NCI-H146 (cell line): ENCODE measurements around the gene HSPB8.
A peak's percentile ranks its signal among the peaks of the same experiment; 100 is the strongest.

Experiments
- DNase-seq: peaks from one replicate; lab custom pipeline; 2025; lab: John Stamatoyannopoulos, UW

HSPB8 gene, protein sequence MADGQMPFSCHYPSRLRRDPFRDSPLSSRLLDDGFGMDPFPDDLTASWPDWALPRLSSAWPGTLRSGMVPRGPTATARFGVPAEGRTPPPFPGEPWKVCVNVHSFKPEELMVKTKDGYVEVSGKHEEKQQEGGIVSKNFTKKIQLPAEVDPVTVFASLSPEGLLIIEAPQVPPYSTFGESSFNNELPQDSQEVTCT

GRCh38 chr12:119178544-119179334 is at the start of gene HSPB8:
TSS of gene HSPB8 (plus strand) at chr12:119178931. CDS start at chr12:119179313, 382 bp downstream.
- DNase-seq, result peak; percentile 77

GRCh38 chr12:119129827-119130434 is 48.8 kb upstream of the HSPB8 start:
- DNase-seq, result no peak

- DNase-seq, result no peak
Observed at GRCh38 chr12:119130523-119130922, 48.2 kb upstream of the HSPB8 start.

GRCh38 chr12:119134284-119135072 is 44.3 kb upstream of the HSPB8 start:
- DNase-seq, result no peak

GRCh38 chr12:119136811-119137410 is 41.8 kb upstream of the HSPB8 start:
- no peak for DNase-seq

DNA sequence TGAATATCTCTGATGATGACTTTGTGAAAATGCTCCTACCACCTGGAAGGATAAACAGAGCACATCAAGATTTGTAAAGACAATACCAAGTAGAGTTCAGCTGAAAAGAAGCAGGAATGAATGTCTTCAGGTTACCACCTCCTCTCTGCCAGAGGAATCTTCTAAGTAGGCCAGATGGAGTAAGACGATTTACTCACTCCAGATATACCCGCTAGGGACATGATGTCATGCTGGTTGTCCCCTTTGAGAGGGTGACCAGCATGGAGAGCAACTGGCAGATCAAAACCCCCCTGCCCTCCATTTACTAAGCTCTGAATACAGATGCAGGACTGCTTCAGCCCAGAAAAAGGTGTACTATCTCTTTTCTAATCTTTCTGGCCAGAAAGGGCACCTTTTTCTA is 39.3 kb upstream of the HSPB8 start:
- DNase-seq, result no peak

- DNase-seq, result no peak
Observed at GRCh38 chr12:119145367-119145766, 33.4 kb upstream of the HSPB8 start.

GRCh38 chr12:119147847-119148448 is 30.8 kb upstream of the HSPB8 start:
- no peak for DNase-seq

DNA sequence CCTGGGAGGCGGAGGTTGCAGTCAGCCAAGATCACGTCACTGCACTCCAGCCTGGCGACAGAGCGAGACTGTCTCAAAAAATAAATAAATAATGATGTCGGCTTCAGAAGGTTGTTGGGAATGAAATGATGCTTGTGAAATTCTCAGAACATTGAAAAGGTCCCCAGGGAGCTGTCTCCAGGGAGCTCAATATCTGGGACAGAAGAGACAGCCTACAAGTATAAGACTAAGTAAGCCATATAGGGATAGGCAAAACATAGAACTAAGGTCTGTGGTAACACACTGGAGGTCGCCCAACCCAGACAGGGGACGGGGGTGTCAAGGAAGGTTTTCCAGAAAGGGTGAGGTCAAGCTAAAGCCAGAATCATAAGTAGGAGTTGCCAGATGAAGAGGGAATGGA is 29.5 kb upstream of the HSPB8 start:
- no peak for DNase-seq

DNA sequence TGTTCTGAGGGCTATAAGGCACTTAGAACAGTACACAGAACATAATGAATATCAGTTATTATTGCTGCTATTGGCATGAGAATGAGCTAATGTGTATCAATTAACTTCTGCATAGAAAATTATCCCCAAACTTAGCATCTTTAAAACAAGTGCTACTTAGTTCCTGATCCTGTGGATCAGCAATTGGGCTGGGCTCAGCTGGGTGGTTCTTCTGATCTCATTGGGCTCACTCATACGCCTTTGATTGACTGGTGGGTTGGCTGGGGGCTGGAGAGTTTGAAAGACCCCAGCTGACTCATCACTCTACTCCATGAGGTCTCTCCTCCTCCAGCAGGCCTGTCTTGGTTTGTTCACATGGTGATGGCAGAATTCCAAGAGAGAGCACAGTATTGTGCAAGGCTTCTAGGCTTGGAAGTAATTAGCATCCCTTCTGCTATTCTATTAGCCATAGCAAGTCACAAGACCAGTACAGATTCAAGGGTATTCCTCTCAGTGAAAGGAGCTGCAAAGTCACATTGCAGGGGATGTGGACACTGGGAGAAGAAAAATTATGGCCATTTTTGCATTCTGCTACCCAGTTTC is 27.2 kb upstream of the HSPB8 start:
- no peak for DNase-seq

- no peak for DNase-seq
Observed at GRCh38 chr12:119153477-119154434, 25.0 kb upstream of the HSPB8 start.

DNA sequence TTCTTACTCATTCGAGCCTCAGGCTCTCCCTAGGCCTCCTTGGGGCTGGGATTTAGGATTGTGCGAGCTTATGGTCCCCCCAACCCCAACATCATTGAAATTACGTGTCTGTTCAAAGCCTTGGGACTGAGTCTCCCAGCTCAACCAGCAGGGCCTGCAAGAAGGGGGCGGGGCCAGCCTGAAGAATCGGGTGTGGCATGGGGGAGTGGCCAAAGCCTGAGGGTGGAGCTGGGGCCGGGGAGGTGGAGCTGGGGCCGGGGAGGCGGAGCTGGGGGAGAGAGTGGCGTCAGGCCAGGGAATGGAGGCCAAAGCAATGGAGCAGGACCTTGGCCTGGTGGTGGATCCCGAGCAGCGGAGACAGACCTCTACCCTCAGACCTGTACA is 24.3 kb upstream of the HSPB8 start:
- DNase-seq, result no peak

DNA sequence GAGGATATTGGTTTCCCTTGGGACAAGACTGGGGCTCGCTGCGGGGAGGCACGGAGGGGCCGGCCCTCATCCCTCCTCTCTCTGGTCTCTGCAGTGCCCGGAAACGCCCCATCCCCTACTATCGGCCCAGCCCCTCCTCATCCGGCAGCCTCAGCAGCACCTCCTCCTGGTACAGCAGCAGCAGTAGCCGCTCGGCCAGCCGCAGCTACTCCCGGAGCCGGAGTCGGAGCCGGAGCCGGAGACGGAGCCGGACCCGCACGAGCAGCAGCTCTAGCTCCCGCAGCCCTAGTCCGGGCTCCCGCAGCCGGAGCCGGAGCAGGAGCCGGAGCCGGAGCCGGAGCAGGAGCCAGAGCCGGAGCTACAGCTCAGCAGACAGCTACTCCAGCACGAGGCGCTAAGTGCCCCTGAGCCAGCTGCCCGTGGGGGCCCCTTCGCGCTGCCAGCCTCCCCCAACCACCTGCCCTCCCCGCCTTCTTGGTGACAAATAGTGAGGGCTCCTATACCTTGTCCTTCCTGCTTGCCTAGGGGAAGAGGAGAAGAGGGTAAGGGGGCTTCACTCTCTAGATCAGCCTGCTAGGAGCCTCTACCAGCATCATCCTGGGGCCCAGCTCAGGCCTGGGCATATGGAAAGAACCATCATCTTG is 22.2 kb upstream of the HSPB8 start:
- DNase-seq, result no peak

DNA sequence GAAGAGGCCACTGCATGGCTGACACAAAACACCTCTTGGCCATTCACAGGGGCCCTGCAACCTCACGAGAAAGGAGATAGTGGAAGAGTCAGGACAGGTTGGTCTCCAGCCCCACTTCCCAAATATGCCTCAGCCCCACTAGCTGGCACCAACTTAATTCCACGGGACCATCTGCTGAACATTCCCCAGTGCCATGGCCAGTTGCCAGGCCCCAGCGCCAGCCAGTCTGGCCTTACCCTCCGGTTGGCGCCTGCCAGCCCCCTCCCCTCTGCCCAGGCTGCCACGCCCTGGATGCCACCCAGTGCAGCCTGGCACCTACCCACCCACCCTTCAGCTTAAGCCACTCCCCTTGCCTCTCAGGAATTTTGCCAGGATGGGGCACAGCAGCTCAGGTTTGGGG is 21.2 kb upstream of the HSPB8 start:
- DNase-seq, result no peak

DNA sequence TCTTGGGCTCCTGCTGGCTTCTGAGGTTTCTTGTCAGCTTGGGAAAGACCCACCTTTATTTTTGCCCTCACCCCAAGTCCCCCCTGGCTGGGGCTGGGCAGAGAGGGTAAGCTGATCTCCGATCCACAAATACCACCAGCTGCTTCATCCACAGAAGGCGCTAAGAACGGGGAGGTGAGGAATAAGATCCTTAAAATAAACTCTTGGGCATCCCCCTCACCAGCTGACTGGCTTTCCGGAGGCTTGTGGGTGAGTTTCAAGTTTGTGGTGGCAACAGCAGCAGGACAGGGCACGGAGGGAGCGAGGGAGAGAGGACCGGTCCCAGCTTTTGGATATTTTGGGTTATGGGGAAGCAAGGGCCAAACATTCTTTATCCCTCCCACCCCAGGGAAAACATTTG is 20.8 kb upstream of the HSPB8 start:
- DNase-seq, result no peak

- DNase-seq, result no peak
Observed at GRCh38 chr12:119158402-119158801, 20.3 kb upstream of the HSPB8 start.

DNA sequence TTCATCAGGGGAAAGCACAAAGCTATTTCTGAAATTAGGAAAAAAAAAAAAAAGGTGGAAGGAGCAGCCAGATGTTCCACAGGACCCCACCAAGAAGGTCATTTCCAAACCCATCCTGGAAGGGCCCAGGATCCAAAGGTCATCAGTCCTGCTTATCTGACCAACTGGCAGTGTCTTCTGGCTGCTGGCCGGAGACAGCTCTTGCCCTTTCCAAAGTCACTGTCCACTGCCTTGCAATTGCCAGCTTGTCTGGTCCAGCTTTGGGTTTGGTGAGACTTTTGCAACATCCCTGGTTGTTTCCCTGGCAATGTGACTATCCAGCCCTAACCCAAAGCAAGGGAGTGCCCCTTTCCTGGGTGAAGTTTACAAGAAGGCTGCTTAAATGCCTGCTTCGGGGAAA is 18.9 kb upstream of the HSPB8 start:
- DNase-seq, result no peak

DNA sequence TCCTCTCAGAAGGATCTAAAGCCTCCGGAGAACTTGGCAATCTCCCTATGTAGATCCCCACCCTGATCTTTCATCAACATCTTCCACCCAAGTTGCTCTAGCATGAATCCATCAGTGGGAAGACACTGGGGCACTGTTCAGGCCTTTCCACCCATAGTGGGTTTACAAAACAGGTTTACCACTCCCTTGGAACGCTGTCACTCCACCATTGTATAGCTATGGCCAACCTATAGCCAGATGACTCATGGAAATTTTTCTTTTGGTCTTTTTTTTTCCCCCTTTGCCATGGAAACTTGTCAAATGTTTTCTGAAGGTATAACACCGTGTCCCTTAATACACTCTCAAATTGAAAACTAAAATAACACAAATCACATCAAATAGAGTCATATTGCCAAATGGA is 10.8 kb upstream of the HSPB8 start:
- no peak for DNase-seq

DNA sequence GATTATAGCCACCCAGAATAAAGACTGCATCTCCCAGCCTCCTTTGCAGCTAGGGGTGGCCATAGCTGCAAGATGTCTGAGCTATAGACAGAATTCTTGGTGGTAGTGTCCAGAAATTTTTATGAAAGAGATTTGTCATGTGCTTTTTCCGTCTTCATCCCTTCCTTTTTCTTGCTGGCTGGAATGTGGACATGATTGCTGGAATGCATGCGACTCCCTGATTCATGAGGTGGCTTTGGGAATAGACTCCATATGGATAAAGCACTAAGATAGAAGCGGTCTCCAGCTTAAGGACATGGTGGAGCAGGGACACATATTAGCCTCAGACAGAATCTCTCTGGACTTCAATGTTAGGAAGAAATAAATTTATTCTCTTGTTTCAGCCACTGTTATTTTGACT is 10.0 kb upstream of the HSPB8 start:
- no peak for DNase-seq

GRCh38 chr12:119169150-119169549 is 9.6 kb upstream of the HSPB8 start:
- no peak for DNase-seq
